Measurements from ENCODE around the gene ERC2. TPM values are rescaled to one million over a fixed set of nuclear protein-coding genes. Genes with fewer than 3 reads are reported as not detected.
A peak's percentile ranks its signal among the peaks of the same experiment; 100 is the strongest.

Gene ERC2
- total RNA-seq, 1 donor from 2014 or later = 7.4 TPM

DNA sequence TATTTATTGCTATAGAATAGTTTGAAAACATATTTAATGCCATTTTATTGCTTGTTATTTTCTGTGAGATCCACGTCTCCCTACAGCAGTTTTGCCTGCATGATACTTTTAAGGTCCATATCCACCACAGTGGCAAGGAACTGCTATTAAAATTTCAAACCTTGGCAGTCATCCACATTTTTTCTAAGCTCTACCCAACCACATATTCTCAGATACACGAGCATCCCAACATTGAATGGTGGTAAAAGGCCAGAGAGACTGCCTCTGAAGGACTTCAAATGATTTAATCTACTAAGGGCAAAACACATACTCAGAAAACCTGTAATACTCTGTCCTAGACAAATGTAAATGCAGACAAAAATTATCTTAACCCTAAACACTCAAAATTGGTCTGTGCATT lies 173.1 kb downstream of the ERC2 start:
- H3K9me3 Mint-ChIP-seq (ENCODE audit: unreplicated experiment) = no peaks in the 10 kb centered on the region
- Histone ChIP-seq H4K20me1 (ENCODE audit: insufficient read depth, low read length) (no peaks in the 10 kb centered on the region), H2AFZ (ENCODE audit: low read depth, low read length) (no peak overlapping the region), H3K27ac (ENCODE audit: low read depth, low read length) (no peak overlapping the region), H3K4me1 (ENCODE audit: insufficient read depth, low read length) (peaks cover 5% of the 10 kb centered on the region), H3K9ac (ENCODE audit: low read length) (no peak overlapping the region), H3K79me2 (ENCODE audit: insufficient read depth, low read length) (no peaks in the 10 kb centered on the region), H3K4me2 (ENCODE audit: low read length) (no peak overlapping the region), H3K27me3 (ENCODE audit: insufficient read depth, low read length) (peaks cover 41% of the 10 kb centered on the region), H3K9me3 (ENCODE audit: insufficient read depth, low read depth, low read length) (no peaks in the 10 kb centered on the region), H3K4me3 (ENCODE audit: insufficient read depth, low read depth, low read length) (no peak overlapping the region), H3K36me3 (ENCODE audit: insufficient read depth, low read length) (no peaks in the 10 kb centered on the region)
- FAIRE-seq (no peak), DNase-seq (ENCODE audit: low read depth) (no peak)
- H3K4me3 Mint-ChIP-seq (ENCODE audit: unreplicated experiment) = no peak overlapping the region
- peaks cover 9% of the 10 kb centered on the region for H3K4me1 Mint-ChIP-seq (ENCODE audit: low read depth, unreplicated experiment)
- no peaks in the 10 kb centered on the region for H3K36me3 Mint-ChIP-seq (ENCODE audit: low read depth, unreplicated experiment)
- no peak for TF ChIP-seq EZH2 (IDR thresholded peaks at IDR 0.05; ENCODE audit: insufficient read depth, low read length)
- TF ChIP-seq, protein P1, sequence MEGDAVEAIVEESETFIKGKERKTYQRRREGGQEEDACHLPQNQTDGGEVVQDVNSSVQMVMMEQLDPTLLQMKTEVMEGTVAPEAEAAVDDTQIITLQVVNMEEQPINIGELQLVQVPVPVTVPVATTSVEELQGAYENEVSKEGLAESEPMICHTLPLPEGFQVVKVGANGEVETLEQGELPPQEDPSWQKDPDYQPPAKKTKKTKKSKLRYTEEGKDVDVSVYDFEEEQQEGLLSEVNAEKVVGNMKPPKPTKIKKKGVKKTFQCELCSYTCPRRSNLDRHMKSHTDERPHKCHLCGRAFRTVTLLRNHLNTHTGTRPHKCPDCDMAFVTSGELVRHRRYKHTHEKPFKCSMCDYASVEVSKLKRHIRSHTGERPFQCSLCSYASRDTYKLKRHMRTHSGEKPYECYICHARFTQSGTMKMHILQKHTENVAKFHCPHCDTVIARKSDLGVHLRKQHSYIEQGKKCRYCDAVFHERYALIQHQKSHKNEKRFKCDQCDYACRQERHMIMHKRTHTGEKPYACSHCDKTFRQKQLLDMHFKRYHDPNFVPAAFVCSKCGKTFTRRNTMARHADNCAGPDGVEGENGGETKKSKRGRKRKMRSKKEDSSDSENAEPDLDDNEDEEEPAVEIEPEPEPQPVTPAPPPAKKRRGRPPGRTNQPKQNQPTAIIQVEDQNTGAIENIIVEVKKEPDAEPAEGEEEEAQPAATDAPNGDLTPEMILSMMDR (IDR thresholded peaks at IDR 0.05; ENCODE audit: insufficient read depth, low read depth, low read length) = no peak
- H3K27me3 Mint-ChIP-seq (ENCODE audit: low read depth, unreplicated experiment) = no peaks in the 10 kb centered on the region
- H3K27ac Mint-ChIP-seq (ENCODE audit: unreplicated experiment) = no peak overlapping the region

GRCh38 chr3:56294286-56294685 lies 174.0 kb downstream of the ERC2 start:
- Histone ChIP-seq H4K20me1 (ENCODE audit: insufficient read depth, low read length) (no peaks in the 10 kb centered on the region), H3K9me3 (ENCODE audit: insufficient read depth, low read depth, low read length) (no peaks in the 10 kb centered on the region), H3K4me2 (ENCODE audit: low read length) (no peak overlapping the region), H3K27ac (ENCODE audit: low read depth, low read length) (no peak overlapping the region), H3K27me3 (ENCODE audit: insufficient read depth, low read length) (peaks cover 42% of the 10 kb centered on the region), H3K4me1 (ENCODE audit: insufficient read depth, low read length) (peaks cover 5% of the 10 kb centered on the region), H3K9ac (ENCODE audit: low read length) (no peak overlapping the region), H3K36me3 (ENCODE audit: insufficient read depth, low read length) (no peaks in the 10 kb centered on the region), H2AFZ (ENCODE audit: low read depth, low read length) (no peak overlapping the region), H3K4me3 (ENCODE audit: insufficient read depth, low read depth, low read length) (no peak overlapping the region), H3K79me2 (ENCODE audit: insufficient read depth, low read length) (no peaks in the 10 kb centered on the region)
- DNase-seq (ENCODE audit: low read depth) (no peak), FAIRE-seq (no peak)
- Mint-ChIP-seq H3K9me3 (ENCODE audit: unreplicated experiment) (peaks cover 1% of the 10 kb centered on the region), H3K27me3 (ENCODE audit: low read depth, unreplicated experiment) (no peaks in the 10 kb centered on the region), H3K4me3 (ENCODE audit: unreplicated experiment) (no peak overlapping the region), H3K27ac (ENCODE audit: unreplicated experiment) (no peak overlapping the region), H3K4me1 (ENCODE audit: low read depth, unreplicated experiment) (peaks cover 9% of the 10 kb centered on the region), H3K36me3 (ENCODE audit: low read depth, unreplicated experiment) (no peaks in the 10 kb centered on the region)
- TF ChIP-seq, protein P1 (IDR thresholded peaks at IDR 0.05; ENCODE audit: insufficient read depth, low read depth, low read length) = no peak
- no peak for TF ChIP-seq EZH2 (IDR thresholded peaks at IDR 0.05; ENCODE audit: insufficient read depth, low read length)

DNA sequence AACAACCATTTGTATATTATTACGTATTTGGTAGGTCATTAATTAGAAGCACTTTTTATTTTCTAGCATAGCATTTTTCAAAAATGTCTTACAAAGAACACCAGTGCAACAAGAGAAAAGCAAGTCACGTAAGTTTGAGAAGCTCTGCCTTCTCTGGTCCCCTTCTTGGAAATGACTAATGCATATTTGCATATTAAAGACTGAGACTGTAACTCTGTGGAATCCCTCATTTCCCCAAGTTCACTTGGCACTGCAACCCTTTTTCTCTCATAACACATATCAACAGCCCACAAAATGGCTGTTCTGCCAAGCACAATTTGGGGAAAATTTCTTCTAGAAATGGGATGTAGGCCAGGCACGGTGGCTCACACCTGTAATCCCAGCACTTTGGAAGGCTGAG lies 176.3 kb downstream of the ERC2 start:
- peaks cover 9% of the 10 kb centered on the region for H3K4me1 Mint-ChIP-seq (ENCODE audit: low read depth, unreplicated experiment)
- Histone ChIP-seq H3K27ac (ENCODE audit: low read depth, low read length) (peak overlapping the region; percentile 66), H3K9me3 (ENCODE audit: insufficient read depth, low read depth, low read length) (no peaks in the 10 kb centered on the region), H3K4me2 (ENCODE audit: low read length) (peak overlapping the region; percentile 58), H2AFZ (ENCODE audit: low read depth, low read length) (no peak overlapping the region), H3K9ac (ENCODE audit: low read length) (peak overlapping the region; percentile 3), H4K20me1 (ENCODE audit: insufficient read depth, low read length) (no peaks in the 10 kb centered on the region), H3K36me3 (ENCODE audit: insufficient read depth, low read length) (no peaks in the 10 kb centered on the region), H3K4me3 (ENCODE audit: insufficient read depth, low read depth, low read length) (no peak overlapping the region), H3K27me3 (ENCODE audit: insufficient read depth, low read length) (peaks cover 55% of the 10 kb centered on the region), H3K79me2 (ENCODE audit: insufficient read depth, low read length) (no peaks in the 10 kb centered on the region), H3K4me1 (ENCODE audit: insufficient read depth, low read length) (peaks cover 5% of the 10 kb centered on the region)
- FAIRE-seq = no peak
- H3K27ac Mint-ChIP-seq (ENCODE audit: unreplicated experiment) = no peak overlapping the region
- no peaks in the 10 kb centered on the region for H3K27me3 Mint-ChIP-seq (ENCODE audit: low read depth, unreplicated experiment)
- H3K4me3 Mint-ChIP-seq (ENCODE audit: unreplicated experiment) = no peak overlapping the region
- peak; percentile 85 for DNase-seq (ENCODE audit: low read depth)
- TF ChIP-seq, protein P1 (IDR thresholded peaks at IDR 0.05; ENCODE audit: insufficient read depth, low read depth, low read length) = no peak
- TF ChIP-seq EZH2 (IDR thresholded peaks at IDR 0.05; ENCODE audit: insufficient read depth, low read length) = no peak
- H3K36me3 Mint-ChIP-seq (ENCODE audit: low read depth, unreplicated experiment) = no peaks in the 10 kb centered on the region
- peaks cover 2% of the 10 kb centered on the region for H3K9me3 Mint-ChIP-seq (ENCODE audit: unreplicated experiment)

Data from astrocyte (in vitro differentiated cells and primary cell).